Memory B cell (primary cell): ENCODE results near the gene SETD1A.
"Not testable (repeated sequence)": the region's sequence is repeated elsewhere in the genome, so short reads cannot be mapped to it uniquely, and the experiment has no call there.

Experiments
- ATAC-seq: fragments of 150-1000 bp; cut with Tn5 transposase; 2 replicates; pipeline ENCODE4 v1.10.0; 2021; ENCODE audit warnings: low read depth, mild to moderate bottlenecking, moderate library complexity
- DNase-seq, 2 donors: peaks; one replicate each; pipeline ENCODE4 v3.0.0; 2022; ENCODE audit warnings: low spot score in 2 of 2
- H3K27ac Mint-ChIP-seq: one replicate; pipeline ENCODE4 v1.8.0; 2022; ENCODE audit warnings: mild to moderate bottlenecking, moderate library complexity, mixed read lengths
- H3K27me3 Mint-ChIP-seq: one replicate; pipeline ENCODE4 v1.8.0; 2022; ENCODE audit warnings: mixed read lengths
- H3K36me3 Mint-ChIP-seq: one replicate; pipeline ENCODE4 v1.8.0; 2022; ENCODE audit warnings: mild to moderate bottlenecking, mixed read lengths
- H3K4me1 Mint-ChIP-seq: one replicate; pipeline ENCODE4 v1.8.0; 2022; ENCODE audit warnings: mixed read lengths
- H3K4me3 Mint-ChIP-seq: one replicate; pipeline ENCODE4 v1.8.0; 2022; ENCODE audit warnings: mild to moderate bottlenecking, moderate library complexity, mixed read lengths
- H3K9me3 Mint-ChIP-seq: one replicate; pipeline ENCODE4 v1.8.0; 2022; ENCODE audit warnings: mixed read lengths

The SETD1A gene

GRCh38 chr16:31009120-31009519, 51.6 kb downstream of the SETD1A start:
- DNase-seq = no peak
- Mint-ChIP-seq H3K4me3 (no peak overlapping the region), H3K27me3 (peaks cover 29% of the 10 kb centered on the region), H3K9me3 (peaks cover 3% of the 10 kb centered on the region), H3K4me1 (peaks cover 11% of the 10 kb centered on the region), H3K27ac (no peak overlapping the region), H3K36me3 (no peaks in the 10 kb centered on the region)
- no peak for ATAC-seq

GRCh38 chr16:31009894-31010584, 52.5 kb downstream of the SETD1A start:
- DNase-seq (no peak), ATAC-seq (peak; percentile 32)
- Mint-ChIP-seq H3K4me1 (peaks cover 11% of the 10 kb centered on the region), H3K27me3 (peaks cover 29% of the 10 kb centered on the region), H3K4me3 (peak overlapping the region; percentile 30), H3K36me3 (no peaks in the 10 kb centered on the region), H3K27ac (no peak overlapping the region), H3K9me3 (peaks cover 3% of the 10 kb centered on the region)

GRCh38 chr16:31010585-31011325, 53.2 kb downstream of the SETD1A start, which contains the start of gene STX1B:
Gene STX1B, minus strand, starts transcription at chr16:31010638. Its CDS starts 242 bp downstream, at chr16:31010396.
- peaks cover 3% of the 10 kb centered on the region for H3K9me3 Mint-ChIP-seq
- peaks cover 29% of the 10 kb centered on the region for H3K27me3 Mint-ChIP-seq
- H3K27ac Mint-ChIP-seq = no peak within 1 kb of the TSS
- H3K4me1 Mint-ChIP-seq = peaks cover 11% of the 10 kb centered on the region
- peak within 1 kb of the TSS; percentile 30 for H3K4me3 Mint-ChIP-seq
- DNase-seq (no peak), ATAC-seq (peak; percentile 37)
- H3K36me3 Mint-ChIP-seq = no peaks in the 10 kb centered on the region

- DNase-seq, ATAC-seq, H3K27ac Mint-ChIP-seq, H3K9me3 Mint-ChIP-seq, H3K36me3 Mint-ChIP-seq: not testable (repeated sequence)
- peaks cover 11% of the 10 kb centered on the region for H3K4me1 Mint-ChIP-seq
- H3K4me3 Mint-ChIP-seq = peak overlapping the region; percentile 38
- peaks cover 28% of the 10 kb centered on the region for H3K27me3 Mint-ChIP-seq
Measured at GRCh38 chr16:31011815-31012214, 54.3 kb downstream of the SETD1A start.

- not testable (repeated sequence) for DNase-seq, H3K4me3 Mint-ChIP-seq, H3K27ac Mint-ChIP-seq, ATAC-seq, H3K9me3 Mint-ChIP-seq, H3K36me3 Mint-ChIP-seq
- Mint-ChIP-seq H3K4me1 (peaks cover 11% of the 10 kb centered on the region), H3K27me3 (peaks cover 25% of the 10 kb centered on the region)
Measured at GRCh38 chr16:31013292-31013691, 55.7 kb downstream of the SETD1A start.

- Mint-ChIP-seq H3K27me3 (peaks cover 13% of the 10 kb centered on the region), H3K4me3 (no peak overlapping the region), H3K9me3 (peaks cover 3% of the 10 kb centered on the region), H3K36me3 (no peaks in the 10 kb centered on the region), H3K27ac (no peak overlapping the region), H3K4me1 (peaks cover 11% of the 10 kb centered on the region)
- ATAC-seq (no peak), DNase-seq (no peak)
Measured at GRCh38 chr16:31016018-31016417, 58.5 kb downstream of the SETD1A start.

- H3K27me3 Mint-ChIP-seq, H3K27ac Mint-ChIP-seq, H3K4me1 Mint-ChIP-seq, H3K36me3 Mint-ChIP-seq, DNase-seq, H3K9me3 Mint-ChIP-seq, H3K4me3 Mint-ChIP-seq, ATAC-seq: not testable (repeated sequence)
Measured at GRCh38 chr16:31017756-31018155, 60.2 kb downstream of the SETD1A start.

- Mint-ChIP-seq H3K36me3 (no peaks in the 10 kb centered on the region), H3K4me3 (no peak overlapping the region), H3K27ac (no peak overlapping the region), H3K27me3 (peaks cover 2% of the 10 kb centered on the region), H3K9me3 (no peaks in the 10 kb centered on the region), H3K4me1 (no peaks in the 10 kb centered on the region)
- no peak for DNase-seq
- ATAC-seq = no peak
Measured at GRCh38 chr16:31020536-31020935, 63.0 kb downstream of the SETD1A start.

- DNase-seq = no peak
- Mint-ChIP-seq H3K4me1 (no peaks in the 10 kb centered on the region), H3K36me3 (no peaks in the 10 kb centered on the region), H3K27me3 (no peaks in the 10 kb centered on the region), H3K4me3 (no peak overlapping the region), H3K9me3 (no peaks in the 10 kb centered on the region), H3K27ac (no peak overlapping the region)
- ATAC-seq = no peak
Measured at GRCh38 chr16:31022544-31023251, 65.1 kb downstream of the SETD1A start.

GRCh38 chr16:31023252-31023602, 65.7 kb downstream of the SETD1A start:
- DNase-seq = no peak
- no peak overlapping the region for H3K27ac Mint-ChIP-seq
- no peak overlapping the region for H3K4me3 Mint-ChIP-seq
- no peaks in the 10 kb centered on the region for H3K36me3 Mint-ChIP-seq
- ATAC-seq = no peak
- H3K27me3 Mint-ChIP-seq = no peaks in the 10 kb centered on the region
- no peaks in the 10 kb centered on the region for H3K4me1 Mint-ChIP-seq
- H3K9me3 Mint-ChIP-seq = no peaks in the 10 kb centered on the region

- ATAC-seq (no peak), DNase-seq (no peak)
- Mint-ChIP-seq H3K4me3 (no peak overlapping the region), H3K9me3 (no peaks in the 10 kb centered on the region), H3K27ac (no peak overlapping the region), H3K4me1 (no peaks in the 10 kb centered on the region), H3K36me3 (no peaks in the 10 kb centered on the region), H3K27me3 (no peaks in the 10 kb centered on the region)
Measured at GRCh38 chr16:31023627-31024226, 66.2 kb downstream of the SETD1A start.

GRCh38 chr16:31025339-31025738, 67.8 kb downstream of the SETD1A start:
- Mint-ChIP-seq H3K9me3 (no peaks in the 10 kb centered on the region), H3K4me1 (no peaks in the 10 kb centered on the region), H3K27me3 (no peaks in the 10 kb centered on the region), H3K27ac (no peak overlapping the region), H3K36me3 (no peaks in the 10 kb centered on the region), H3K4me3 (no peak overlapping the region)
- DNase-seq = no peak
- ATAC-seq = no peak

GRCh38 chr16:31029272-31029671, 71.7 kb downstream of the SETD1A start:
- H3K27ac Mint-ChIP-seq = no peak overlapping the region
- H3K36me3 Mint-ChIP-seq = peaks cover 4% of the 10 kb centered on the region
- H3K4me3 Mint-ChIP-seq = no peak overlapping the region
- no peak for ATAC-seq
- H3K4me1 Mint-ChIP-seq = peaks cover 7% of the 10 kb centered on the region
- no peaks in the 10 kb centered on the region for H3K9me3 Mint-ChIP-seq
- no peaks in the 10 kb centered on the region for H3K27me3 Mint-ChIP-seq
- no peak for DNase-seq

- Mint-ChIP-seq H3K36me3 (peaks cover 10% of the 10 kb centered on the region), H3K4me1 (peaks cover 7% of the 10 kb centered on the region), H3K9me3 (no peaks in the 10 kb centered on the region), H3K27ac (peak overlapping the region; percentile 96), H3K4me3 (no peak overlapping the region), H3K27me3 (no peaks in the 10 kb centered on the region)
- ATAC-seq (no peak), DNase-seq (no peak)
Measured at GRCh38 chr16:31031276-31031675, 73.7 kb downstream of the SETD1A start.
